HG03575 (cell line): ENCODE results near the gene CCDC158.

ENCODE experiments used
- ATAC-seq: cut with Tn5 transposase; IDR thresholded peaks from one replicate; pipeline ENCODE4 v1.9.1; 2021; ENCODE audit not compliant: unreplicated experiment, insufficient number of reproducible peaks, low FRiP score; ENCODE audit errors: extremely low read depth

Gene CCDC158

GRCh38 chr4:76270244-76271175 lies 150.4 kb downstream of the CCDC158 start:
- no peak for ATAC-seq

GRCh38 chr4:76267811-76268210 lies 153.1 kb downstream of the CCDC158 start:
- ATAC-seq = no peak

GRCh38 chr4:76266627-76267026 lies 154.3 kb downstream of the CCDC158 start:
- ATAC-seq = no peak

- ATAC-seq = no peak
Observed at GRCh38 chr4:76265631-76266218, 155.2 kb downstream of the CCDC158 start.
